GM12873 (cell line): ENCODE measurements around the gene ACOT8.

Experiments
- TF ChIP-seq, protein P1 (sequence below): IDR thresholded peaks from 2 replicates; pipeline ENCODE4 v1.5.1; 2012; ENCODE audit warnings: low read depth, mild to moderate bottlenecking, moderate library complexity, low read length, control low read depth; ENCODE audit not compliant: insufficient read depth; ENCODE audit errors: missing control alignments

The ACOT8 gene

DNA sequence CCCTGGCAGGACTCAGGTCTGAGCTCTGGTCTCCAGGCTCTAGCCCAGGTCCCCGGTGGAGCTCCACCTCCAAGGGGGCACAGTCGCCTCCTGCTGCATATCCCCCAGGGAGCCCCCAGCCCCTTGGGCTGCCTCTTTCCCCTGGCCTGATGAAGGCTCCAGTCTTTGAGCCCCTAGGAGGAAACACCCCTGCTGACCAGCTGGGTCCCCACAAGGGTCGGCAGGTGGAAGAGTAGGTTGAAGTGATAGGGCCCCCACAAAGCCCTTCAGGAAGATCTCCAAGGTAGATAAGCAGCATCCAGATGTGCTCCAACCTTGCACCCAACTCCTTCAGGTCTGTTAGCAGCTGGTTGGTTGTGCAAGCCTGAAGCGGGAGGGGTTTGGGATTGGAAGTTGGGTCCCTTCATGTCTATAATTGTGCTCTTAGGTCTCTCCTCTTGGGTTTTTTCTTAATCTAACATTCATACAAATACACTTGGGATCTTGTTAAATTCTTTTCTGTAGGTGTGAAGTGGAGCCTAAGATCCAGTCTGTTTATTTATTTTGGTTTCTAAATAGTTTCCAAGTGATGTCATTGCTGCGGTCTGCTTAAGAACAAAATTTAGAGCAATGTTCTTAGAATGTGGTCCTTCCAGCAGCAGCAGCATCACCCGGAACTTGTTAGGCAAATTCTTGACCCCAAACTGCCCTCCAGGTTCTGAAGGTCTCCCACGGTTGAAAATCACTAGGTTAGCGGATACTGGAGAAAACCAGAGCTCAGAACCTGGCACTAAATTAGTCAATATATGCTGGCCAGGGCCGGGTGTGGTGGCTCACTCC lies 39.6 kb downstream of the ACOT8 start:
- TF ChIP-seq, protein P1, sequence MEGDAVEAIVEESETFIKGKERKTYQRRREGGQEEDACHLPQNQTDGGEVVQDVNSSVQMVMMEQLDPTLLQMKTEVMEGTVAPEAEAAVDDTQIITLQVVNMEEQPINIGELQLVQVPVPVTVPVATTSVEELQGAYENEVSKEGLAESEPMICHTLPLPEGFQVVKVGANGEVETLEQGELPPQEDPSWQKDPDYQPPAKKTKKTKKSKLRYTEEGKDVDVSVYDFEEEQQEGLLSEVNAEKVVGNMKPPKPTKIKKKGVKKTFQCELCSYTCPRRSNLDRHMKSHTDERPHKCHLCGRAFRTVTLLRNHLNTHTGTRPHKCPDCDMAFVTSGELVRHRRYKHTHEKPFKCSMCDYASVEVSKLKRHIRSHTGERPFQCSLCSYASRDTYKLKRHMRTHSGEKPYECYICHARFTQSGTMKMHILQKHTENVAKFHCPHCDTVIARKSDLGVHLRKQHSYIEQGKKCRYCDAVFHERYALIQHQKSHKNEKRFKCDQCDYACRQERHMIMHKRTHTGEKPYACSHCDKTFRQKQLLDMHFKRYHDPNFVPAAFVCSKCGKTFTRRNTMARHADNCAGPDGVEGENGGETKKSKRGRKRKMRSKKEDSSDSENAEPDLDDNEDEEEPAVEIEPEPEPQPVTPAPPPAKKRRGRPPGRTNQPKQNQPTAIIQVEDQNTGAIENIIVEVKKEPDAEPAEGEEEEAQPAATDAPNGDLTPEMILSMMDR: no peak

- TF ChIP-seq, protein P1: no peak
Observed at GRCh38 chr20:45816951-45817350, 40.2 kb downstream of the ACOT8 start.

- TF ChIP-seq, protein P1: no peak
Observed at GRCh38 chr20:45814314-45814713, 42.9 kb downstream of the ACOT8 start.

DNA sequence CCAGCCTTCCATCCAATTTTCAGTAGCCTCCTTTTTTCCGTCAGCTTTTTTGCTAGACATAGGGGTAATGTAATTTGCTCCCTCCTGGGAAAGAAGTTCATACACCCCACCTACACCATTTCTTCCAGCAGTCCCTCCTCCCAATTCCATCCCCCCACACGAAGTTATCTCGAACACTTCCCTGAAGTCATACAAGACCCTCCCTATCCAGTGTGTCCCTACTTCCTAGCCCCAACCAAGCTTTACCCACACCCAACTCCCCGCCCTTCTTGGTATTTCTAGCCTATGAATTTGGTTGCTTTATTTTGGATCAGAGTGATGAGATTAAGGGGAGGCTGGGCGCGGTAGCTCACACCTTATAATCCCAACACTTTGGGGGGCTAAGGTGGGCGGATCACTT lies 43.7 kb downstream of the ACOT8 start:
- TF ChIP-seq, protein P1: no peak

GRCh38 chr20:45813006-45813340 lies 44.2 kb downstream of the ACOT8 start:
- TF ChIP-seq, protein P1: no peak

DNA sequence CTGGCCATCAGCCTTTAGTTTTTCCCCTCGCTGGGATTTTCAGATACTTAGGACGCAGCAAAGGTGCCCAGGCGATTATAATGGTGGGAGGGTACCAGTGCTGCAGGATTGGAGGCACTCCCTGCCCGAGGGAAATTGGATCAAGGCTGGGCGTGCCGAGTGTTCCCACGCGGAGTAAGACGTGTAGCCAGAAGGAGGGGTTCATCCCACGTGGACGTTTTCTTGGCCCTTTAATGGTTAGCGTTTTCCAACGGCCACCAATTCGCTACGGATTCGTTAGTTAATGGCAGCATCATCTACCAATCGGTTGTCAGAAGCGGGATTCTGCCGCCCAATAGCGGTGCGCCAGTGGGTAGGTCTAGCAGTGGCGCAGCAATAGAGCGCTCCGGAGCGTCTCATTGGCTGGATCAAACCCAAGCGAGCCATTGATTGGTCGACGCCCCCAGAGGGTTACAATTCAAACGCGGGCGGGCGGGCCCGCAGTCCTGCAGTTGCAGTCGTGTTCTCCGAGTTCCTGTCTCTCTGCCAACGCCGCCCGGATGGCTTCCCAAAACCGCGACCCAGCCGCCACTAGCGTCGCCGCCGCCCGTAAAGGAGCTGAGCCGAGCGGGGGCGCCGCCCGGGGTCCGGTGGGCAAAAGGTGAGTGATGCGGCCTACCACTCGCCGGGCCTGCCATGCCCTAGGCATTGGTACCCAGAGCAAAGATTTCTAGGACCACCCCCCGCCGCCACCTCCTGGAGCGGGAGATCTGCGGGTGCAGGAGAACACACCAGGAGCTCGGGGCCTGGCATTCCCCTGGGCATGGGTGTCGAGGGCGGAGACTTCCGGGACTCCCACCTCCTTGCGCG lies 44.8 kb downstream of the ACOT8 start, which contains the start of gene UBE2C:
Gene UBE2C (plus strand): TSS at position 488 of the 849 bp plus-strand sequence. CDS start 52 bp downstream, at position 540.
- TF ChIP-seq, protein P1: no peak
